ENCODE data around the gene FEM1C.

The FEM1C gene

DNA sequence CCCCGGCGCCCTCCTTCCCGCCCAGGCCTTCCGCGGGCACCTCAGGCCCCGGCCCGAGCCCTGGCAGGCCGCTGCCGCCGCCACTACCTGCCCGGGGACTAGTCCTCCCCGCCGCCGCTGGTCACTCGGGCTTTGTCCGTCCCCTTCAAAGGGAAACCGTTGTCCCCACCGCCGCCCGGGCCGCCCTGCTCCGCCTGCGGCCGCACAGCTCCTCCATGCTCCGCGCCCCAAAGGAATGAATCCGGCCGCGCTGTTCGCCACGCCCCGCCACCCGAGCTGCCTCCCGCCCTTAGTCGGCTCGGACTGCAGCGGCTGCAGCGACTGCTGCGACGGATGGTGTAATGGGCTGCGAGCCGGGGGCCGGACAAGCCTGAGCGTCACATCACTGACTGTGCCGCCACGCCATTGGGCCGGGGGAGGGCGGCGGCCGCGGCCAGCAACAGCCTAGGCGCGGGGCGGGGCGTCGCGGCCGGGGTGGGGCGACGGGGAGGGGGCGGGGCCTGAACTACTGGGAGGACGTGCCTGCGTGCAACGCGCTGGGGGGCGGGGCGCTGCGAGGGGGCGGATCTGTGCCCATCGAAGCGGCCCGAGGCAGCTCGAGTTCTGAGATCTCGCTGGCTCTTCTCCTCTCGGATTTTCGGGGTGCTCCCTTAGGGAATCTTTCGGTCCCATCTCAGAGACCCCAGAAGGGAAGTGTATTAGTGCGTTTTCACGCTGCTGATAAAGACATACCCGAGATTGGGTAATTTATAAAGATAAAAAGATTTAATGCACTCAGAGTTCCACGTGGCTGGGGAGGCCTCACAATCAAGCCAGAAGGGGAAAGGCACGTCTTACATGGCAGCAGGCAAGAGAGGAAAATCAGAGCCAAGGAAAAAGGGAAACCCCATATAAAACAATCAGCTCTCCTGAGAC lies at the start of gene FEM1C:
TSS of gene FEM1C (minus strand) at position 340 of the 915 bp plus-strand sequence. CDS start 1,282 bp downstream, outside the sequence.
- TF ChIP-seq, protein P1, sequence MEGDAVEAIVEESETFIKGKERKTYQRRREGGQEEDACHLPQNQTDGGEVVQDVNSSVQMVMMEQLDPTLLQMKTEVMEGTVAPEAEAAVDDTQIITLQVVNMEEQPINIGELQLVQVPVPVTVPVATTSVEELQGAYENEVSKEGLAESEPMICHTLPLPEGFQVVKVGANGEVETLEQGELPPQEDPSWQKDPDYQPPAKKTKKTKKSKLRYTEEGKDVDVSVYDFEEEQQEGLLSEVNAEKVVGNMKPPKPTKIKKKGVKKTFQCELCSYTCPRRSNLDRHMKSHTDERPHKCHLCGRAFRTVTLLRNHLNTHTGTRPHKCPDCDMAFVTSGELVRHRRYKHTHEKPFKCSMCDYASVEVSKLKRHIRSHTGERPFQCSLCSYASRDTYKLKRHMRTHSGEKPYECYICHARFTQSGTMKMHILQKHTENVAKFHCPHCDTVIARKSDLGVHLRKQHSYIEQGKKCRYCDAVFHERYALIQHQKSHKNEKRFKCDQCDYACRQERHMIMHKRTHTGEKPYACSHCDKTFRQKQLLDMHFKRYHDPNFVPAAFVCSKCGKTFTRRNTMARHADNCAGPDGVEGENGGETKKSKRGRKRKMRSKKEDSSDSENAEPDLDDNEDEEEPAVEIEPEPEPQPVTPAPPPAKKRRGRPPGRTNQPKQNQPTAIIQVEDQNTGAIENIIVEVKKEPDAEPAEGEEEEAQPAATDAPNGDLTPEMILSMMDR (IDR thresholded peaks at IDR 0.05; ENCODE audit: control insufficient read depth, insufficient read depth, low read depth, low read length, missing control alignments): no peak
- H3K4me3 ChIP-seq (ENCODE audit: control insufficient read depth, low read depth, low read length): peak within 1 kb of the TSS; percentile 69
- DNase-seq (ENCODE audit: low read depth): peak; percentile 89

DNA sequence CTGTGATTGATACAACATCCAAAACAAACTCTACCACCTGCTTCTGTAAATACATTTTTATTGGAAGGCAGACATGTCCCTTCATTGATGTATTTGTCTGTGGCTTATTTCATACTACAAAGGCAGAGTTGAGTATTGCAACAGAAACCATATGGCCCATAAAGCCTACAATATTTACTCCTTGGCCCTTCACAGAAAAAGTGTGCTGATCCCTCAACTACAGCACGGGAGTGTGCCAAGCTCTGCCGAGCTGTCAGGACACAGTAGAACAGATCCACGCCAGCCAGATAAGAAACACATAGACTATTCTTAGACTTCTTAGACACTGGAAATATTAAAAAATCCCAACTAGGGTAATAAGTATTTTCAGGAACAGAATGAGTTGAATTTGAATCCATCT lies 44.5 kb upstream of the FEM1C start:
- no peak for DNase-seq (ENCODE audit: low read depth)
- no peak overlapping the region for H3K4me3 ChIP-seq (ENCODE audit: control insufficient read depth, low read depth, low read length)
- TF ChIP-seq, protein P1 (IDR thresholded peaks at IDR 0.05; ENCODE audit: control insufficient read depth, insufficient read depth, low read depth, low read length, missing control alignments): no peak

GRCh38 chr5:115588640-115589039 lies 44.1 kb upstream of the FEM1C start:
- DNase-seq (ENCODE audit: low read depth): no peak
- no peak overlapping the region for H3K4me3 ChIP-seq (ENCODE audit: control insufficient read depth, low read depth, low read length)
- TF ChIP-seq, protein P1 (IDR thresholded peaks at IDR 0.05; ENCODE audit: control insufficient read depth, insufficient read depth, low read depth, low read length, missing control alignments): no peak

DNA sequence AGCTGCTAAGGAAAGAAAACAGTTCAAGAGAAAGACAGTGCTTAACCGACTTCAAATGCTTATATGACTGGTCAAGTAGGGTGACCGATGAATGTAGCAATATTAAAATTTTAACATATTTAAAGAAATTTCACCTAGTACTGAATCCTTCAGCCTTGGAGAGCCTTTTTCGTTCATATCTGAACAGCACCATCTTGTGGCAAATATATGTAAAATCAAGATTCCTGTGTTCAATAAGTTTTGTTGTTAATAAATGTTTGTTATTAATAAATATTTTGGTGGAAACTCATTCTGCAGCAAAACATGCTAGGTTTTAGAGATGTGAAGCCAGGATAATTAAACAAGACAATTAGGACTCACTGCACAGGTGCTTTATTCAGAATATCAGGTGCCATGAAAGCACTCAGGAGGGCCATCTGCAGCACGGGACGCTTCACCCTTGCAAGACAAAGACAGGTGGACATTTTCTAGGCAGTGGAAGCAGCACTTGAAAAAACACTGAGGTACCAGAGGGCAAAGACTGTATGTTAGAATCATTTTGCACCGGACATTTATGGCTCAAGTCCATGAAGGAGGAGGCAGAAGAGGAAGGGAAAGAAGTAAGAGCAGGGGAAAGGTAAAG lies 42.1 kb upstream of the FEM1C start:
- no peak overlapping the region for H3K4me3 ChIP-seq (ENCODE audit: control insufficient read depth, low read depth, low read length)
- TF ChIP-seq, protein P1 (IDR thresholded peaks at IDR 0.05; ENCODE audit: control insufficient read depth, insufficient read depth, low read depth, low read length, missing control alignments): peak; percentile 23
- DNase-seq (ENCODE audit: low read depth): no peak

- H3K4me3 ChIP-seq (ENCODE audit: control insufficient read depth, low read depth, low read length): no peak overlapping the region
- DNase-seq (ENCODE audit: low read depth): no peak
- TF ChIP-seq, protein P1 (IDR thresholded peaks at IDR 0.05; ENCODE audit: control insufficient read depth, insufficient read depth, low read depth, low read length, missing control alignments): no peak
Measured at GRCh38 chr5:115585265-115585664, 40.7 kb upstream of the FEM1C start.

DNA sequence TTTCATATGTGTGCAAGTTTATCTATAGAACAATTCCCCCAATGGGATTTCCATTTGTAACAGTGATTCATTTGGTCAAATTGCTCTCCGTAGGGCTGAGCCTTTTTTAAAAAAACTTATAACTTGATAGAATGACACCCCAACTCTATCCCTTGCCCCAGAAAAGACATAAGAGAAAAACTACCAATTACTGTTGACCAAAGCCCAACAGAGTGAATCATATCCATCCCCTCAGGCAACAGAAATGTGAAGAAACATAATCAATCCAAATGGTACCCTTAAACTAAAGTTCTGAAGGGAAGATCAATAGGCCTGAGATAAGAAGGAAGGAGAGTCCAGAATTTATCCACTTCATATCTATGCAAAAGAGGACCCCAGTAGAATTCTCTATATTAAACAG lies 39.9 kb upstream of the FEM1C start:
- DNase-seq (ENCODE audit: low read depth): no peak
- H3K4me3 ChIP-seq (ENCODE audit: control insufficient read depth, low read depth, low read length): no peak overlapping the region
- TF ChIP-seq, protein P1 (IDR thresholded peaks at IDR 0.05; ENCODE audit: control insufficient read depth, insufficient read depth, low read depth, low read length, missing control alignments): no peak

All from AG09309 (cell line).